Activated naive CD8-positive, alpha-beta T cell (primary cell): ENCODE results near the gene CFAP251.
"Not testable (repeated sequence)": the region's sequence is repeated elsewhere in the genome, so short reads cannot be mapped to it uniquely, and the experiment has no call there.

Source experiments
- H3K27ac Mint-ChIP-seq: one replicate; pipeline ENCODE4 v1.8.0; 2021; ENCODE audit warnings: mixed read lengths
- H3K27me3 Mint-ChIP-seq: one replicate; pipeline ENCODE4 v1.8.0; 2021; ENCODE audit warnings: mixed read lengths
- H3K36me3 Mint-ChIP-seq: one replicate; pipeline ENCODE4 v1.8.0; 2021; ENCODE audit warnings: mixed read lengths
- H3K4me1 Mint-ChIP-seq: one replicate; pipeline ENCODE4 v1.8.0; 2021; ENCODE audit warnings: low read depth, mixed read lengths
- H3K4me3 Mint-ChIP-seq: one replicate; pipeline ENCODE4 v1.8.0; 2021; ENCODE audit warnings: mild to moderate bottlenecking, mixed read lengths
- H3K9me3 Mint-ChIP-seq: one replicate; pipeline ENCODE4 v1.8.0; 2021; ENCODE audit warnings: low read depth, mixed read lengths

CFAP251 gene

GRCh38 chr12:121926874-121927706 is 8.7 kb downstream of the CFAP251 start:
- H3K36me3 Mint-ChIP-seq: peaks cover 3% of the 10 kb centered on the region
- H3K9me3 Mint-ChIP-seq: no peaks in the 10 kb centered on the region
- peaks cover 2% of the 10 kb centered on the region for H3K27me3 Mint-ChIP-seq
- H3K27ac Mint-ChIP-seq: no peak overlapping the region
- no peaks in the 10 kb centered on the region for H3K4me1 Mint-ChIP-seq
- H3K4me3 Mint-ChIP-seq: no peak overlapping the region

GRCh38 chr12:121927813-121928212 is 9.4 kb downstream of the CFAP251 start:
- H3K27ac Mint-ChIP-seq: no peak overlapping the region
- H3K36me3 Mint-ChIP-seq: peaks cover 3% of the 10 kb centered on the region
- H3K4me3 Mint-ChIP-seq: no peak overlapping the region
- no peaks in the 10 kb centered on the region for H3K9me3 Mint-ChIP-seq
- no peaks in the 10 kb centered on the region for H3K4me1 Mint-ChIP-seq
- H3K27me3 Mint-ChIP-seq: peaks cover 2% of the 10 kb centered on the region

GRCh38 chr12:121929545-121929944 is 11.2 kb downstream of the CFAP251 start:
- H3K4me3 Mint-ChIP-seq, H3K27me3 Mint-ChIP-seq, H3K9me3 Mint-ChIP-seq, H3K4me1 Mint-ChIP-seq, H3K36me3 Mint-ChIP-seq, H3K27ac Mint-ChIP-seq: not testable (repeated sequence)

- Mint-ChIP-seq H3K27me3 (peaks cover 2% of the 10 kb centered on the region), H3K36me3 (peaks cover 7% of the 10 kb centered on the region), H3K4me1 (no peaks in the 10 kb centered on the region), H3K9me3 (no peaks in the 10 kb centered on the region), H3K4me3 (no peak overlapping the region), H3K27ac (no peak overlapping the region)
Measured at GRCh38 chr12:121930862-121931261, 12.5 kb downstream of the CFAP251 start.

- Mint-ChIP-seq H3K27ac (no peak overlapping the region), H3K27me3 (peaks cover 2% of the 10 kb centered on the region), H3K4me3 (no peak overlapping the region), H3K9me3 (no peaks in the 10 kb centered on the region), H3K4me1 (no peaks in the 10 kb centered on the region), H3K36me3 (peaks cover 7% of the 10 kb centered on the region)
Measured at GRCh38 chr12:121932176-121932536, 13.8 kb downstream of the CFAP251 start.

GRCh38 chr12:121932914-121933521 is 14.6 kb downstream of the CFAP251 start:
- H3K27ac Mint-ChIP-seq: no peak overlapping the region

GRCh38 chr12:121933522-121934308 is 15.3 kb downstream of the CFAP251 start:
- H3K9me3 Mint-ChIP-seq: no peaks in the 10 kb centered on the region
- peaks cover 9% of the 10 kb centered on the region for H3K36me3 Mint-ChIP-seq
- no peak overlapping the region for H3K4me3 Mint-ChIP-seq
- H3K27me3 Mint-ChIP-seq: peaks cover 2% of the 10 kb centered on the region
- no peak overlapping the region for H3K27ac Mint-ChIP-seq
- peaks cover 6% of the 10 kb centered on the region for H3K4me1 Mint-ChIP-seq

More at GRCh38 chr12:121932914-121933521, 14.6 kb downstream of the CFAP251 start:
- Mint-ChIP-seq H3K36me3 (peaks cover 9% of the 10 kb centered on the region), H3K4me3 (no peak overlapping the region), H3K4me1 (peaks cover 6% of the 10 kb centered on the region), H3K9me3 (no peaks in the 10 kb centered on the region), H3K27me3 (peaks cover 2% of the 10 kb centered on the region)

GRCh38 chr12:121934309-121934664 is 15.9 kb downstream of the CFAP251 start:
- Mint-ChIP-seq H3K9me3 (no peaks in the 10 kb centered on the region), H3K27me3 (peaks cover 2% of the 10 kb centered on the region), H3K4me1 (peaks cover 9% of the 10 kb centered on the region), H3K36me3 (peaks cover 9% of the 10 kb centered on the region), H3K27ac (no peak overlapping the region), H3K4me3 (no peak overlapping the region)

GRCh38 chr12:121937654-121938053 is 19.3 kb downstream of the CFAP251 start:
- H3K9me3 Mint-ChIP-seq: no peaks in the 10 kb centered on the region
- peaks cover 6% of the 10 kb centered on the region for H3K36me3 Mint-ChIP-seq
- no peak overlapping the region for H3K4me3 Mint-ChIP-seq
- no peaks in the 10 kb centered on the region for H3K27me3 Mint-ChIP-seq
- no peak overlapping the region for H3K27ac Mint-ChIP-seq
- H3K4me1 Mint-ChIP-seq: peaks cover 9% of the 10 kb centered on the region

- Mint-ChIP-seq H3K4me1 (peaks cover 9% of the 10 kb centered on the region), H3K27me3 (no peaks in the 10 kb centered on the region), H3K4me3 (no peak overlapping the region), H3K27ac (no peak overlapping the region), H3K36me3 (peaks cover 2% of the 10 kb centered on the region), H3K9me3 (no peaks in the 10 kb centered on the region)
Measured at GRCh38 chr12:121939186-121939585, 20.8 kb downstream of the CFAP251 start.

- Mint-ChIP-seq H3K9me3 (no peaks in the 10 kb centered on the region), H3K4me3 (no peak overlapping the region), H3K4me1 (peaks cover 9% of the 10 kb centered on the region), H3K27me3 (no peaks in the 10 kb centered on the region), H3K27ac (no peak overlapping the region), H3K36me3 (peaks cover 2% of the 10 kb centered on the region)
Measured at GRCh38 chr12:121939992-121940766, 21.8 kb downstream of the CFAP251 start.

GRCh38 chr12:121942145-121942718 is 23.8 kb downstream of the CFAP251 start:
- Mint-ChIP-seq H3K4me1 (peaks cover 9% of the 10 kb centered on the region), H3K36me3 (peaks cover 5% of the 10 kb centered on the region), H3K9me3 (no peaks in the 10 kb centered on the region), H3K4me3 (no peak overlapping the region), H3K27ac (no peak overlapping the region), H3K27me3 (no peaks in the 10 kb centered on the region)

GRCh38 chr12:121943926-121944325 is 25.5 kb downstream of the CFAP251 start:
- Mint-ChIP-seq H3K27ac (no peak overlapping the region), H3K9me3 (no peaks in the 10 kb centered on the region), H3K4me3 (no peak overlapping the region), H3K36me3 (peaks cover 3% of the 10 kb centered on the region), H3K27me3 (no peaks in the 10 kb centered on the region), H3K4me1 (peaks cover 3% of the 10 kb centered on the region)

- Mint-ChIP-seq H3K27ac (no peak overlapping the region), H3K4me3 (no peak overlapping the region), H3K4me1 (no peaks in the 10 kb centered on the region)
Measured at GRCh38 chr12:121946313-121947025, 28.1 kb downstream of the CFAP251 start.

More at GRCh38 chr12:121946313-121947025, 28.1 kb downstream of the CFAP251 start:
- peaks cover 3% of the 10 kb centered on the region for H3K36me3 Mint-ChIP-seq
- H3K9me3 Mint-ChIP-seq: no peaks in the 10 kb centered on the region
- no peaks in the 10 kb centered on the region for H3K27me3 Mint-ChIP-seq
